Spinal cord (tissue), 10 donors: ENCODE measurements around the gene PRR3. TPM values are rescaled to one million over a fixed set of nuclear protein-coding genes. Genes with fewer than 3 reads are reported as not detected.

Source experiments
- DNase-seq, 6 donors: peaks; one replicate each; pipeline versions ENCODE4 v3.0.0 to v3.0.0-alpha.2; 2013 to 2015; ENCODE audit warnings: low spot score in 6 of 6, low read depth in 4 of 6
- H3K27ac ChIP-seq: one replicate; pipeline ENCODE4 v1.5.1; 2013; ENCODE audit warnings: low read depth, low read length, control low read depth
- H3K27me3 ChIP-seq: one replicate; pipeline ENCODE4 v1.6.1; 2013; ENCODE audit warnings: low read length; ENCODE audit not compliant: control insufficient read depth, insufficient read depth
- H3K36me3 ChIP-seq: one replicate; pipeline ENCODE4 v1.6.1; 2013; ENCODE audit warnings: low read length; ENCODE audit not compliant: control insufficient read depth, insufficient read depth
- H3K4me1 ChIP-seq: one replicate; pipeline ENCODE4 v1.6.1; 2013; ENCODE audit warnings: low read length; ENCODE audit not compliant: control insufficient read depth, insufficient read depth
- H3K4me3 ChIP-seq: one replicate; pipeline ENCODE4 v1.5.1; 2013; ENCODE audit warnings: low read depth, low read length, control low read depth
- H3K9me3 ChIP-seq: one replicate; pipeline ENCODE4 v1.6.1; 2013; ENCODE audit warnings: low read length; ENCODE audit not compliant: control insufficient read depth, insufficient read depth
- WGBS: methylation state at CpG from one replicate; pipeline ENCODE4 v1.1.5; 2013; ENCODE audit warnings: missing lambda C conversion rate; ENCODE audit not compliant: insufficient coverage; 5-methylcytosine and 5-hydroxymethylcytosine counted together
- polyA plus RNA-seq, 2 donors: library from polyadenylated mRNA; unstranded; fragments of 120-200 nt; gene quantifications; one replicate each; pipeline ENCODE4 v1.2.1, GENCODE V29; 2013; ENCODE audit not compliant: insufficient read length in 2 of 2
- total RNA-seq, 2 donors: library from RNA; depleted of rRNA in 1 of 2; stranded (reverse); fragments of 120-200 nt in 1 of 2; fragments of >200 nt in 1 of 2; gene quantifications; one replicate each; pipeline versions ENCODE4 v1.2.3 to v1.2.4, GENCODE V29; 2013 to 2014
- donor health status: healthy.

PRR3 gene
- total and polyA plus RNA-seq, 4 donors: 8.3 to 46.0 (median 29.8) TPM

- no peaks in the 10 kb centered on the region for H3K9me3 ChIP-seq
- peaks cover 17% of the 10 kb centered on the region for H3K36me3 ChIP-seq
- H3K4me3 ChIP-seq: no peak overlapping the region
- no peak overlapping the region for H3K27ac ChIP-seq
- no peaks in the 10 kb centered on the region for H3K27me3 ChIP-seq
- H3K4me1 ChIP-seq: peaks cover 3% of the 10 kb centered on the region
- DNase-seq: no peak
Measured at GRCh38 chr6:30565772-30566171, 8.7 kb downstream of the PRR3 start.

DNA sequence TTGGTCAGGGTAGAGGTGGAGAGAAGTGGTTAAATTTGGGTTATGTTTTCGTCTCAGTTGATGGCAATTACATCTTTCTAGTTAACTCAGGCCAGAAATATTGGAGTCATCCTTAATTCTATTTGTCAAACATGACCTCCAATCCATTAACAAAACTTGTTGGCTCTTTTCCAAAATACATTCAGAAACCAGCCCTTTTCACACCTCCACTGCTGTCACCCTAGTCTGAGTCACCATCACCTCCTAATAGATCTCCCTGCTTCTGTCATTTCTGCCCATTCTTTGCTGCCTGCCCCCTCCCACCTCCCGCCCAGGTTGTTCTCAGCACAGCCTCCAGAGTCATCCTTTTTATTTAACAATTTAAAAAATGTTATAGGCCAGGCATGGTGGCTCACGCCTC lies 11.2 kb downstream of the PRR3 start:
- Histone ChIP-seq H3K4me3 (no peak overlapping the region), H3K27ac (no peak overlapping the region), H3K27me3 (no peaks in the 10 kb centered on the region), H3K36me3 (peaks cover 2% of the 10 kb centered on the region), H3K9me3 (no peaks in the 10 kb centered on the region), H3K4me1 (peaks cover 13% of the 10 kb centered on the region)
- 100% methylated on average over 1 of the region's 3 CpGs for WGBS
- DNase-seq: no peak

GRCh38 chr6:30570263-30570662 lies 13.2 kb downstream of the PRR3 start:
- DNase-seq: no peak
- peaks cover 13% of the 10 kb centered on the region for H3K4me1 ChIP-seq
- no peaks in the 10 kb centered on the region for H3K36me3 ChIP-seq
- 78% methylated on average over 1 of the region's 1 CpG for WGBS
- no peaks in the 10 kb centered on the region for H3K27me3 ChIP-seq
- H3K4me3 ChIP-seq: peak overlapping the region; percentile 96
- no peaks in the 10 kb centered on the region for H3K9me3 ChIP-seq
- H3K27ac ChIP-seq: no peak overlapping the region

GRCh38 chr6:30570740-30571074 lies 13.6 kb downstream of the PRR3 start:
- peak overlapping the region; percentile 96 for H3K4me3 ChIP-seq
- 10% methylated on average over 9 of the region's 18 CpGs for WGBS

DNA sequence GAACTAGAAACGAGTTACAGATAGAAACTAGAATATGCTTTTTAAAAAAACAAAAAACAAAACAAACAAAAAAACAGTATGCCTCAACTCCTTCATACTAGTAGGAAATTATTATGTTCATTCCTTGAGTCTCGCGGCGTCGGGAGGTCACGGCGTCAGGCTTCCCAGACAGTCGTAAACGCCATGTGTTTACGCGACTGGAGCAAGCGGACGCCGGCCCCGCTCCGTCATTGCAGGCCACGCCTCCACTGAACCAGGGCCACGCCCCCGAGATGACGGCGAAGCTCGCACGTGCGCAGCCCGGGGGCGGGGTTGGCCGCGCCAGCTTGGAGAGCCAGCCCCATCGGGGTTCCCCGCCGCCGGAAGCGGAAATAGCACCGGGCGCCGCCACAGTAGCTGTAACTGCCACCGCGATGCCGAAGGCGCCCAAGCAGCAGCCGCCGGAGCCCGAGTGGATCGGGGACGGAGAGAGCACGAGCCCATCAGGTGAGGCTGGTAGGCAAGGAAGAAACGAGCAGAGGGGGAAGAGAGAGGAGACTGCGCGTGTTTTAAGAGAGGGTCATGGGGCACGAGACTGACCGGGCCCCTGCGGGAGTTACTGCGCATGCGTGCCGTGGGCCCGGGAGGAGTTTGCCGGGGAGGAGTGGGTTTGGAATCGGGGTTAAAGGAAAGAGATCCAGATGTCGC lies 14.1 kb downstream of the PRR3 start, which contains the start of gene ABCF1:
Gene ABCF1 (plus strand): TSS at position 368 of the 687 bp plus-strand sequence. CDS start 46 bp downstream, at position 414.
- no peaks in the 10 kb centered on the region for H3K36me3 ChIP-seq
- H3K27me3 ChIP-seq: no peaks in the 10 kb centered on the region
- WGBS: under 1% methylated on average over 58 of the region's 59 CpGs
- no peaks in the 10 kb centered on the region for H3K9me3 ChIP-seq
- peaks cover 13% of the 10 kb centered on the region for H3K4me1 ChIP-seq
- DNase-seq: peak; percentile 94 to 99 (median 96)
- peak within 1 kb of the TSS; percentile 96 for H3K4me3 ChIP-seq
- peak within 1 kb of the TSS; percentile 87 for H3K27ac ChIP-seq

More at GRCh38 chr6:30570740-30571074, 13.6 kb downstream of the PRR3 start:
- no peak for DNase-seq
- Histone ChIP-seq H3K4me1 (peaks cover 13% of the 10 kb centered on the region), H3K9me3 (no peaks in the 10 kb centered on the region), H3K27me3 (no peaks in the 10 kb centered on the region), H3K36me3 (no peaks in the 10 kb centered on the region), H3K27ac (peak overlapping the region; percentile 84)

DNA sequence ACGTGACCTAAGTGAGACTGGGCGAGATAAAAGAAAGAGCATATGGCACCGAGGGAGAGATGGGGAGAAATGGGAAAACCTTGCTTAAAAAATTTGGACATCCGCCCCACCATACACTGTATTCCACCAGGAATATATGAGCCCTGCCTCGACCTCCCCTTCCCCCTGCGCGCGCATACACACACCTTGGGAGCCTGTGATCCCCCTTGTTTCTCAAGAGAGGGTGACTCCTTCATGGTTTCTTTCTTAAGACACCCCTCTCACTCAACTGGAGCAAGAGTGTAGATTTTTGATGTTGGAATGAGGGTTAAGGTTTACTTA lies 14.6 kb downstream of the PRR3 start:
- peak overlapping the region; percentile 87 for H3K27ac ChIP-seq
- DNase-seq: no peak
- peaks cover 3% of the 10 kb centered on the region for H3K36me3 ChIP-seq
- peaks cover 13% of the 10 kb centered on the region for H3K4me1 ChIP-seq
- no peaks in the 10 kb centered on the region for H3K27me3 ChIP-seq
- H3K4me3 ChIP-seq: peak overlapping the region; percentile 96
- WGBS: 0% methylated on average over 4 of the region's 8 CpGs
- H3K9me3 ChIP-seq: no peaks in the 10 kb centered on the region

DNA sequence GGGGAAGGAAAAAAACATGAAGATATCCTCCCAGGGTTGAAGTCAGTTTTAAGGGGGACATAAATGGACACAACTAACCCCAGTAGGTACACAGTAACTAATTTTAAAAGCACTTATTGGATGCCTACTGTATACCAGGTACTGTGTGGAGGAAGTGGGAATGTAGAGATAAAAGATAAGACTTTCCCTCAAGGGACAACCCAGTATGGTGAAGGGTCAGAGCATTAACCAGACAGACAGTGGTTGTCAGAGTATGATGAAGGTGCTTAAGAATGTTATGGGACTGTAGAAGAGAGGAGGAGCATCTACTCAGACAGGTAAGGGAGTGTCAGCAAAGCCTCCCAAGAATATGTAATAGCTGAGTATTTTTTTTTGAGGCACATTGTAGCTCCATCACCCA lies 15.1 kb downstream of the PRR3 start:
- peaks cover 3% of the 10 kb centered on the region for H3K36me3 ChIP-seq
- H3K9me3 ChIP-seq: no peaks in the 10 kb centered on the region
- H3K4me1 ChIP-seq: peaks cover 13% of the 10 kb centered on the region
- peak overlapping the region; percentile 87 for H3K27ac ChIP-seq
- DNase-seq: no peak
- peak overlapping the region; percentile 96 for H3K4me3 ChIP-seq
- H3K27me3 ChIP-seq: no peaks in the 10 kb centered on the region

GRCh38 chr6:30573113-30573512 lies 16.0 kb downstream of the PRR3 start:
- H3K27me3 ChIP-seq: no peaks in the 10 kb centered on the region
- H3K4me3 ChIP-seq: no peak overlapping the region
- peaks cover 13% of the 10 kb centered on the region for H3K36me3 ChIP-seq
- H3K27ac ChIP-seq: no peak overlapping the region
- H3K9me3 ChIP-seq: no peaks in the 10 kb centered on the region
- H3K4me1 ChIP-seq: peaks cover 13% of the 10 kb centered on the region
- 86% methylated on average over 4 of the region's 4 CpGs for WGBS
- no peak for DNase-seq

GRCh38 chr6:30578051-30578450 lies 21.0 kb downstream of the PRR3 start:
- H3K27me3 ChIP-seq: no peaks in the 10 kb centered on the region
- 100% methylated on average over 4 of the region's 8 CpGs for WGBS
- DNase-seq: no peak
- H3K9me3 ChIP-seq: no peaks in the 10 kb centered on the region
- no peak overlapping the region for H3K27ac ChIP-seq
- no peak overlapping the region for H3K4me3 ChIP-seq
- no peaks in the 10 kb centered on the region for H3K4me1 ChIP-seq
- H3K36me3 ChIP-seq: peaks cover 58% of the 10 kb centered on the region

DNA sequence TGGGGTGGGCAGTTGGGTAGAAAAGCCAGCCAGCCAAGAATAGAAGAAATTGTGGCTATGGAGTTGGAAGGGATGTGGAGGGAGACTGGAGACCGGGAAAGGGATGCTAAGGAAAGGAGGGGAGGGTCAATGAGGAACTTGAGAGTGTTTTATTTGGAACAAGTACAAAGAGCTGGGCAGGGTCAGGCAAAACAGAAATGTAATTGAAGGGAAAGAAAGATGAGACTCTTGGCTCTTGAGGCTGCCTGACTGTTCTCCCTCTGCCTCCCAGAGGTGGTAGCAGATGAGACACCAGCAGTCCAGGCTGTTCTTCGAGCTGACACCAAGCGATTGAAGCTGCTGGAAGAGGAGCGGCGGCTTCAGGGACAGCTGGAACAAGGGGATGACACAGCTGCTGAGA lies 26.8 kb downstream of the PRR3 start:
- WGBS: 89% methylated on average over 3 of the region's 5 CpGs
- no peak overlapping the region for H3K27ac ChIP-seq
- peaks cover 95% of the 10 kb centered on the region for H3K36me3 ChIP-seq
- H3K4me3 ChIP-seq: no peak overlapping the region
- DNase-seq: peak in 1 of 6 donors; percentile 41
- H3K4me1 ChIP-seq: no peaks in the 10 kb centered on the region
- no peaks in the 10 kb centered on the region for H3K9me3 ChIP-seq
- H3K27me3 ChIP-seq: no peaks in the 10 kb centered on the region
